NCI-H1436 (cell line): Measurements from ENCODE around the gene GNAS-AS1.
A peak's percentile ranks its signal among the peaks of the same experiment; 100 is the strongest.

Source experiments
- DNase-seq: peaks from one replicate; lab custom pipeline; 2025; lab: John Stamatoyannopoulos, UW

The GNAS-AS1 gene

DNA sequence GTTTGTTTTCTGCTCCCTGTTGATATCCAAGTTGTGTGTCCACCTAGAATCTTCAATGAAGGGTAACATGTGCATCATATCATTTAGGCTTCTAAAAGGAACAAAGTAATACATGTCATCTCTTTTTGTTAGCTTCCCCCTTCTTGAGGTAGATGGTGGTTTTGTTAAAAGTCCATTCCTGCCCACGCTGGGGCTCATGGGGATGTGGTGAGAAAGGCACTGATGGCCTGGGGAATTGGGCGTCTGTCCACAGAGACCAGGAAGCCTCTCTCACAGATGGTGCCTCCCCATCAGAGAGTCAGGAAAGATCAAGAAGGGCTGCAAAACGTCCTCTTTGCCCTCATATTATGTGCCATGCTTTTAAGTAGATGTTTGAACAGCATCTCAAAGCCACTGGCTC lies 34.3 kb upstream of the GNAS-AS1 start:
- DNase-seq, result no peak

DNA sequence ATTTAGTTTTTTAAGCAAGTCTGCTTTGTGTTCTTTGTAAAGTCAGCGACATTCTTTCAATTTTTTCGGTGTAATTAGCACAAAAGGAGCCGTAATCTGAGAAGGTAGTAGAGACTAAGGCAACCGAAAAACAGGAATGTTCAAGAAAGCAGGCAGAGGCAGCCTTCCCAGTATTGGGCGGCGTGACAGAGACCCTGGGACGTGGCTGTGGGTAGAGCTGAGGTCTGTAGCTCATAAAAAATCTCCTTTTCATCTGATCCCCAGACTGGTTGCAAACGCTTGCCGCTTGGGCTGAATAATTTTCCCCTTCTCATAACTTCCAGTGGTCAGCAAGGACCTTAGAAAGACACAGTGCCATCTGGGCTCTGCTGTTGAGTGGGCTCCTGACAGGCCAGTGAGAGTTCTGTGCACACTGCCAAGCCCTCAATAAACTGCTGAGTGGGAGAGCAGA lies 32.6 kb upstream of the GNAS-AS1 start:
- DNase-seq, result no peak

DNA sequence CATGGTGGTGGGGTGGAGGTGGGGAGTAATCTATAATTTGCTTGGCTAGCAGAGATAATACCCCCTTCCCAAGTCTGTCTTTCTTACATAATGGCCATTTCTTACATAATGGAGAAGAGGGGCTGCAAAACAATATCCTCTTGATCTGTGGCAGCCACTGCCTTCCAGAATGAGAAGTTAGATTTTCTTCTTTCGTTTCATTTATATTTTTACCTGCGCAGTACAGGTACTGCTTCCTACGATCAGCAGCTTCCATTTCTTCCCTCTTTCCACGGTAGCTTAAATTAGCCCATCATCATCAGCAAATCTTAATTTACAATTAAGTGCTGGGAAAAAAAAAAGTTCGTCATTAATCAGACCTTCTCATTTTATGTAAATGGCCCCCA lies 32.0 kb upstream of the GNAS-AS1 start:
- DNase-seq, result no peak

DNA sequence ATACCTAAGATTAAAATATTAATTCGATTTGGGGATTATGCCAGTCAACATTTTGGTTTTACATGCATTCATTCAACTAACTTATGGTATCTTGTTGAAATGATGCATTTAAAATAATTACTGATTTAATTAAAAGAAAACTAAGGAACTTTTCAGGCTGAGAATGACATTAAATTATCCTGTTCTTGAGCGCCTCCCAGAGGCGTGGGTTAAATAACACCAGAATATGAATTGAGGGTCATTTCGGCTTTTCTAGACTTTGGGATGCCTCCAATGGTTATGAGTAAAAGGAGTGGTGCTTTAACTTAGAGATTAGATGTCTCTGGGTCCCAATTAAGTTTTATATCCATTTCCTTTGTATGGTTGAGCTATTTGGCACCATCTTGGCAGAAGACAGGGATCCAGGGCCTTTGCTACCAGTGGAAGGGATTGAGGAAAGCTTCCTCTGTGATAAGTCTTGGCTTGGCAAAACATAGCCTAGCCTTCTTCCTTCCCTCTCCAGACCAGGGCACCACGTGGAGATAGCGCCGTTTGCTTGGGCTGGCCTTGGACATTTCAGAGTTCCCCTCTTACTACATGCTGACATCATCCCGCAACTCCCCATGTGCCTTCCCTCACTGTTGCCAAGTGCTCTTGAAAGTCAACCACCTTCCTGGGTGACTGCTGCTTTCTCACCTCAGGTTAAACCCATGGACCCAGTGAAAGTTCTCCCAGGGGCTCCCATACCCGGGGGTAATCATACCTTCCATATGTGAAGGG lies 30.5 kb upstream of the GNAS-AS1 start:
- no peak for DNase-seq

DNA sequence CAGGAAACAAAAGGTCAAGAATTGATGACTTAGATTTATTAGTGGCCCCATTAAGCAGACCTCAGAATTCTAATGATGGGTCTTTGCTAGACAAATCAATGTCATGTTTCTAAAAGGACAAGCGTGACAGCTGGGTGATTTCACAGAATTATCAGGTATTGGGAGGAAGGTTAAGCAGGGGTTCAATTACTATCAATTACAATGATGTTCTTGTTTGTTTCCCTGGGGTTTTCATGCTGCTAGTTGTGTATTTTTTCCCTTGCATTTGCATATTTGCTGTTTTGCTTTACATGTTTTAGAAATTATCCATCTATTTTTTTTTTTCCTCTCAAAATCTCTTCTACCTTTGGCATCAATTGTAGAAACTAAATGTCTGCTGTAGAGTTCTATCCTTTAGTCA lies 29.7 kb upstream of the GNAS-AS1 start:
- no peak for DNase-seq

DNA sequence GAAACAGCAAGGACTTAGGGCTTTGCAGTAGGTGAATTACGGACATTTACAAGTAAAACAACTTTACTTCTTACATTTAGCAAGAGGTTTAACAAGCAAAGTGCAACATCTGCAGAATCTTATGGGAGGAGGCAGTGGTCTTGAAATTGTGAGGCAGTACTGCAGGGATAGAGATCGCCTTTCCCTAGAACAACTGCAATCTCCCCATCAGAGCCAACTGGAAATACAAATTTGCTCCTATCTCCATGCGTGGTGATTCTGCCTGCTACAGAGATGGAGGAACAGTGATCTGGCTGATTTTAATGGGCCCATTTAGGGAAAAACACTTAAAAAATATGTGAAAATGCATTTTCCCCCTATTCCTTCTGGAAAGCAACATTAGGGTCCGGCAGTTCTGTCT lies 27.7 kb upstream of the GNAS-AS1 start:
- no peak for DNase-seq

DNA sequence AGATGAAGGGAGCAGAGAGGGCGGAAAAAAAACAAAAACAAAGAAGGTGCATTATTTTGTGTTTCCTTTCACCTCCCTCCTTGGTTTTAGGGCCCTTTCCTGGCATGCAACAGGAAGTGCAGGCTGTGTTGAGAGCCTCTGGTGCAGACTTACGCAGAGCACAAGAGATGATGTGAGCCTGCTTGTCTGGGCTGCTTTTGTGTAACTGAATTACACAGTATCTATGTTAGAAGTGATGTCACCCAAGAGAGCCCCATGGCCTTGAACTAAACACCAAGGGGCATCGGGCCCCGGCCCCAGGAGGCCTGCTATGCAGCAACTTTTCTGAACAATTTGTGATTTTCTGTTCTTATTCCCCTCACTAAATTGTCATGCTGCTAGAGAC lies 27.3 kb upstream of the GNAS-AS1 start:
- DNase-seq, result no peak

DNA sequence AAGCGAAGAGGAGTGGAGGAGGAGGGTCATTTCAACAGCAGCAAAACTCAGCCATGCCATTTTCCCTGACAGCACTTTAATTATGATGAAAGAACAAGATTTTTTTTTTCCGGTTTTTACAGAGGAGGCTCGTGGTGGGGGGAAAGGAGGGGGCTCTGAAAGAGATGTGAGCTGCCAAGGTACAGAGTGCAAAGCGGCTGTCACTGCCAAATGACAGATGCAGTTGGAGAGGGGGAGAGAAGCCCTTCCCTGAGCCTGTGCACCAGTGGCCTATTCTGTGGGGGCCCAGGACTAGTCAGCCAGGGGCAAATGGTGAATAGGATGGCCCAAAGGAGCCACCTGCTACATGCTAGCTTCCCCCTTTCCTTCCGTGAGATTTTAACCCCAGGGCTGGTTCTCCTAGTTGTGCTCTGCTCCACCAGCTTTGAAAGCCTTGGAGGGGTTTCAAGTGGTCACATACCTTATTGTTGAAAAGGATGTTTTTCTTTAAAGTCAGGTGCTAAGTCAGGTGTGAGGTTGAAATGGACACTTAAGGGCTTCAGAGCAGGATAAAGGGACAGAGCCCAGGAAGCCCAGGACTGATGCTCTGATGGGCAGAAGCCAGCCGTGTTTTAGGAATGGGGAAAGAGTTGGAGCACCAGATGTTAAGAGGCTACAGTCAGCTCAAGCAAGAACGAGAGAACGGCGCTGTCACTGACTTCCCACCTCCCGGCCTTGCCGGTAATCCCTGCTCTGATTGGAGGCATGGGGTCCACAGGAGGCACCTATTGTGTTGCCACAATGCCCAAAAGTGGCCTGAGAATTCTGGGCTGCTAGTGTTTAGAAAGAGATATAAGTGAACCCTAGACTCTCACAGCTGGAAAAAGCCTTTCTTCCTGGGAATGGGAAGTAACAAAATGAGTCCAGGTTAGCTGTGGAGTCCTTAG lies 26.6 kb upstream of the GNAS-AS1 start:
- no peak for DNase-seq

DNA sequence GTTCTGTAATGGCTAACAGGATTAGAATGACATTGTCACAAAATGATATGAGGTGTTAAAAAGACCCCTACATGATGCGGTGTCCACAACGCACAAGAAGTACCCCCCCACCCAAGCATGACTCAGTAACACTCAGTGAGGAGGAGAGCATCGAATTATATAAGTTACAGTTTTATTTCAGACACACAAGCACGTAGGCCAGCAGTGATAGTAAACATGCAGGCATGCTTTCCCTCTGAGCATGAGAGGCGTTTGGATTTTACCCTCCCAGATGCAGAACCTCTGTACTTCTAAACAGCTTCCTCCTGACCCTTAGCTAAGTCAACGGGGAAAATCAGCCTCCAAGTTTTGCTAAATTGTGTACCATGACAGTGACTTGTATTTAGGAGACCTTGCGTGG lies 25.7 kb upstream of the GNAS-AS1 start:
- no peak for DNase-seq

DNA sequence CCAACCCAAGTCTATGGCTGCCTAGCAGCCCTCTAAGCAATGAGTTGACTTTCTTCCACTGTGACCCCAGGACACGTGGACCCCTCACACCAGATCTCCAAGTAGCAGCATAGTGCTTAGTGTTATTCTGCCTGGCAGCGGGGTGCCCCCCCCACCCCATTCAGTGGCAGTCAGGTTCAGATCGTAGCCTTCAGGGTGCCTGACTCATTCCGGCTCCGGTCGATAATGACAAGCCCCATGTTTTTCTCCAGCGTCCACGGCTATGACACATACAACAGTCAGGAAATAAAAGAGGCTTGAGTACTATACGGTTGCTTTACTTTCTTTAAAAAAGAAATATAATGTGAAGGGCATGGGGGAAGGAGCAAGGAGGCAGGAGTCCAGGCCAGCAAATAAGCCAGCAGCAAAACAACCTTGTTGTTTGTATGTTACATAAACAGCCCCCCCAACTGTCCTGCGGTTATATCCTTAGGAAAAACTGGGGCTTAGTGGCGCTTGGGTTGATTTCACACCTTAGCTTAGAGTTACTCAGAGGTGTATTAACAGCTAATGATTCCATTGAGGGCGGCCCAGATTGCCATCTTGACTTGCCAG lies 24.9 kb upstream of the GNAS-AS1 start:
- DNase-seq, result no peak

DNA sequence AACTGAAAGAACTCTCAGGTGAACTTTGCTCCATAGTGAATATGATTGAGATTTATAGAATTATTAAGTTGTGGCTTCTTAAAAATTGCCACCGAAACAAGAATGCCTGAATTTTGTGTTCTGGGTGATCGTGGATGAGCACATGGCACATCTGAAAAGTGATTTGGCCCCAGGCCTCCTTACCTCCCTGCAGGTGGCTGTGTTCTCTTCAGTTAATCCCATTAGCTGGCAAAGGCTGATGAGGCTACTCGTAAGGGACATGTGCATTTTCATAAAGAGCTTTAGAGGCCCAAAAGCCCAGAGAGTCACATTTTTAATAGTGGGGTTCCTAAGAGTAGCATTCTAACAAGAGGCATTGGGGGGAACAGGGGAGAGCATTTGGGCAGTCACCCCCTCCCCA lies 24.4 kb upstream of the GNAS-AS1 start:
- no peak for DNase-seq

DNA sequence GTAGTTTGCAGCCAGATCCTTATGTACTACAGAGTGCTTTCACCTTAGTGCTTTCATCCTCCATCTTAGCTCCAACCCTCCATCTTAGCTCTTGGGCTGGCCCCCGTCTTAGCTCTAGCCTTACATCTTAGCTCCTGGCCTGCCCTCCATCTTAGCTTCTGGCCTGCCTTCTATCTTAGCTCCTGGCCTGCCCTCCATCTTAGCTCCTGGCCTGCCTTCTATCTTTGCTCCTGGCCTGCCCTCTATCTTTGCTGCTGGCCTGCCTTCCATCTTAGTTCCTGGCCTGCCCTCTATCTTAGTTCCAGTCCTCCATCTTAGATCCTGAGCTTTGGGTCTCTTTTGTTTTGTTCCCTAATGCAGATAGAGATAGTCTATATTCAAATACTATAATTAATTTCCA lies 23.8 kb upstream of the GNAS-AS1 start:
- no peak for DNase-seq

DNA sequence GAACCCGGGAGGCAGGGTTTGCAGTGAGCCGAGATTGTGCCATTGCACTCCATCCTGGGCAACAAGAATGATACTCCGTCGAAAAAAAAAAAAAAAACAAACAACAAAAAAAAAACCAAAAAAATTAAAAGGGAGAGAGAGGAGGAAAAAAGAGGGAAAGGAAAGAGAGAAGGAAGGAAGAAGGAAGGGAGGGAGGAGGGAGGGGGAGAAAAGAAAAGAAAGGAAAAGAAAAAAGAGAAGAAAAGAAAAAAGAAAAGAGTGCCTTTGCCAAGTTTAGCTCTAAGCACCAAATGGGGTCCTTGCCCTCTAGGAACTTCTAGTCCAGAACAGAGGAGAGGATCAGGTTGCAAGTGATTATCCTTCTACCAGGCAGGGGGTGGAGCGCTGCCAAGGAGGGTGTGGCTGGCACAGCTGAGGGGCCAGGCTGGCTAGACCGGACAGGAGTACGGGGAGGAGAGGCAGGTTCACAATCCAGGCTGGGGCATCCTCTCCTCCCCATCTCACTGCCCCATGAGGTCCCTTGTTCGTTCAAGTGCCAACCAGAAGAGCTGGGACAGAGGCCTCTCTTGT lies 20.9 kb upstream of the GNAS-AS1 start:
- no peak for DNase-seq

DNA sequence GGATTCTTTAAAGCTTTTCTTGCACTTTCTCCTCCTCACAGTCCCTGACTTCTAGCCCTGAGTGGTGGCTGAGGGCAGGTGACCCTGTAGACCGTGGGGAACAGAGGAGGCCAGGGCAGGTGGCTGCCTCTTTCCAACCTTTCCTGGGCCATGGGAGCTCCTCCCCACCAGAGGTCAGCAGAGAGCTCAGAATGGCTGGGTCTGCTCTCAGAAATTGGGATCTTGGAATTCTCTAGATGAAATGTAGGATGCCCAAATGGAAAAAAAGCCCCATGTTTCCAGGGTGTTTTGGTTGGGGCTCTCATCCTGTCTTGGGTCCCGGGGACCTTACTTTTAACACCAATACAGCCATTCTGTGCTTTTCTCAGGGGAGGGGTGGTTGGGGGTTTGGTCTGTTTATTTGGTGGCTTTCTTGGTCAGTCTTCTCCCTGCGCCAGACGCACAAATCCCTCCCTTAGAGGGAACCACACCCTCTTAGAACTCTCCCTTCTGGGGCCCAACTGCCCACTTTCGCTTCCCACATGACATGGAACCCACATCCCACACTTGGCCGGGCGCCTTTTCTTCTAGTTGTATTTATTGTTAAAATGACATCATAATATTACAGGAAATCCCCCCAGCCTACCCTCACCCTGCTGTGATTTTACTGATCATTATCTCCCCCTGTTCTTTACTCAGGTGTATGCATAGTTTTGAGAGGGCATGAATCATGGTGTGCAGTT lies 19.8 kb upstream of the GNAS-AS1 start:
- peak; percentile 18 for DNase-seq

DNA sequence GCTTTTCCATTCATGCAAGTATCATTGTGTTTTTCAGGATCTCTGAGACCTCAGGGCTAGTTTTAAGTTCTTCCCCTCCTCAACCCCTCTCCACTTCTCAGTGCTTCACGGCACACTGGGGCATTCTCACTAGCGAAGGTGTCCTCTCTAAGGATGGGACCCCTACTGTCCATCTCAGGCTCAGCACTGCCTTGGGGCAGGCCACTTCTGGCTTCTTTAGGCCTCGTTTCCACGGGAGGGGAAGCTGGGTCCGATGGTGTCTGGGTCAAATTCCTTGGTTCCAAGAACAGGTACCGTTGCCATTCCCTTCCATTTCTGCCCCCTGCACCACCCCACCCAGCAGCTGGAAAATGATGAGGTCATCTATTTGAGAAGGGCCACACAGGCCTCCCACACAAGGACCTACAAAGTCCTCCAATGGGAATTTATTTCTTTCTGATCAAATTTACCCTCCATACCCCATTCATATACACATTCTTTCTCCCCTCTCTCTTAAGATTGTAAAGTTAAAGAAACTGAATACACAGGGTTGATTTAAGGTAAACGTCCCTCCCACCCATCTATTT lies 19.0 kb upstream of the GNAS-AS1 start:
- no peak for DNase-seq

DNA sequence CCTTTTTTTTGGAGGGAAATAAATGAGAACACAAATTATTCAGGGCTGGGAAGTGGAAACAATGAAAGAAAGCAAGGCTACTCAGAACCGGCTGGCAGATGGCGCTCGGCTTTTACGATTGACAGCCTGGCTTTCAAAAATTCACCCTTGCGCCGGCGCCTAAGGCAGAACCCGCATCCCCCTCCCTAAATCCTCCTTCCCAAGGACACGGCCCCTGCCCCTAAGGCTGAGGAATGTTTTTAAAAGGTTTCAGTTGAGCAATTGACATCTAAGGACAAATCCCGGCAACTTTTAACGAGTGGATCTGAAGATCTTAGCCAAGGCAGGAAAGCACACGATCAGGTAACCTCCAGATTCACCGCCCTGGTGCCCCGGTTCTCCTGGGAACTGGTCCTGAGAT lies 18.1 kb upstream of the GNAS-AS1 start:
- no peak for DNase-seq

DNA sequence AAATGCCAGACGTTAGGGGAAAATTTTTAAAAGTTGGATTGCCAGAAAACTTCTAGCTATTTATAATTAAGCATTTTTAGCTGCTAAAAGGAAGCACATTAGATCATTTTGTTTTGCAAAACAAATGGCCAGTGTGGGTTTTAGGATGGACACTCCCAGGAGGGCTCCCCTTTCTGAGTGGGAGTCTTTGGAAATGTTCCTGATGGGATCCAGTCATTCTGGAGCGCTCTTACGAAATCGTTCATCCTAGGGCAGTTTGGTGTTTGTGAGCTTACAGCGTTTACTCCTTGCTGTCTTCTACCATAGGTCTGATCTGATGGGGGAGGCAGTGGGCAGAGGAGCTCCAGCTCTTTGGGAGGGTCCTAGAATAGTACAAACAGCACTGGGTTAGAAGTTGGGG lies 16.5 kb upstream of the GNAS-AS1 start:
- no peak for DNase-seq

DNA sequence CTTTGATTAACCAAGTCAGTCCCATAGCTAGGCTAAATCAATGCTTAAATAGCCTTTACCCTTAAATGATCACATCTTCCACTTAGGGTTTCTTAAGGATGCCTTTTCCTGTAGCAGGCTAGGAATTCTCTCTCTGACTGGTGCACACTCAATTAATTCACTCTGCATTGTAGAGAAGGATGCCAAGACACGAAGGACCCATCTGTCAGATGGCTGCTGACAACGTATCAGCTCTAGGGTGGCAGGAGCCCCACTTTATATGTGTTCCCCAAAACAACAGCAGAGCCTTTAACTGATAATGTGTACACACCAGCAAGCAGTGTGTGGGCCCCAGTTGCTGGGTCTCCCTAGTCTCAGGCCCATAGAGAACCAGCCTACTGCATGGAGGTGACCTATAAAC lies 15.1 kb upstream of the GNAS-AS1 start:
- no peak for DNase-seq

DNA sequence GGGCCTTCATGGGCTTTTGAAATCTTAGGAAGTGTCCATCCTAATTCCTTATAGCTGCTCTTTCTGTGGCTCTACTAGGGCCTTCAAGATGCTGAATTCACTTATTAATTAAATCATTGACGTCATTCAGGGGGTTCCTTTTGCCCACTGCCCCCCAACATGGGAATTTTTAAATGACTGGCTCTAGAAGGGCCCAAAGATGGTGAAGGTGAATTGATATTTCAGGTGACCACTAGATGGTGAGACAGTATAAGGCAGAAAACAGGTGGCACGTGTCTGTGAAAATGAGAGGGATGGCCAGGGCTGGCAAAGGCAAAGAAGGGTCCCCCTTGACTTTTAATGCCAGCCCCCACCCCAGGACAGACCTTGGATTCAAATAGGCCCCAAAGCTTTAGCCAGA lies 13.6 kb upstream of the GNAS-AS1 start:
- DNase-seq, result no peak

DNA sequence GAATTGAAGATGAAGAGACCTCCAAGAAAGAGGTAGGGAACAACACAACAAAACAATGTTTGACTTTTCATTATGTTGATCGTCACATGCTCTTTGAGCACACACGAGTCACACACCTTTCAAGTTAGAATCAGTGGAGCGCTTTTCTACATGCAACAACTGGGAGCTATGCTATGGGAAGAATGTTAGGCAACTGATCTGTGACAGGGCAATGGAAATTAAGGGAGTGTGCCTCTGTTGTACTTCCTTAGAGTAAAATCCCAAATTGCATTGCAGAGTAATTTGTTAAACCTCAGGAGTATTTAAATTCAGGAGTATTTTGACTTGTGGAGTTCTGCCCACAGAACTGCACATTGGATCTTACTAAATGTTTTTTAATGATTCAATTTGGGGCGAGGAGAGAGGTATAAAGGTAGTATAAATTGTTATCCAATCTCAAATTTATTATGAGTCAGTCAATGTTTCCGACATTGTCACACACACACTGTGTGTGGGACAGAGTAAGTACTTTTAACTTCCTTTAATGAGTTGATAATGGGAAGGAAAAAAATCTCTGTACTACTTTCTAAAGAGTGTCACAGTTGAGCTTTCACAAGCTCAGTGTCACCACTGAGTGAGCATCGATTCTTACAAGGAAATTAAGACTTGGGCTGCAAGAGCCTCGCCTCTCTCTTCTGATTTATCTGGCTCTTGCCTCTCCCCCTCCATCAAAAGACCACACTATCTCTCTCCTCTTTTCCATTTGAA lies 12.5 kb upstream of the GNAS-AS1 start:
- DNase-seq, result no peak
